Uterus (tissue), 2 donors: ENCODE measurements around the gene C11orf86.

Source experiments
- POLR2A ChIP-seq, 2 donors: fragments of 450-650 bp; IDR thresholded peaks; one replicate each; pipeline ENCODE4 v1.6.1; 2016; ENCODE audit warnings: antibody characterized with exemption in 2 of 2, mild to moderate bottlenecking in 1 of 2, moderate library complexity in 1 of 2
- TF ChIP-seq, protein P1 (sequence below), 4 experiments: fragments of 200-600 bp in 2 of 4; fragments of 450-650 bp in 2 of 4; sonication (generic) in 2 of 4; IDR thresholded peaks; one replicate each; pipeline ENCODE4 v1.5.1; 2016 to 2019; ENCODE audit warnings: antibody characterized with exemption in 4 of 4, mild to moderate bottlenecking in 2 of 4, moderate library complexity in 1 of 4

- TF ChIP-seq POLR2A (IDR thresholded peaks at IDR 0.05) = no peak
- TF ChIP-seq, protein P1, sequence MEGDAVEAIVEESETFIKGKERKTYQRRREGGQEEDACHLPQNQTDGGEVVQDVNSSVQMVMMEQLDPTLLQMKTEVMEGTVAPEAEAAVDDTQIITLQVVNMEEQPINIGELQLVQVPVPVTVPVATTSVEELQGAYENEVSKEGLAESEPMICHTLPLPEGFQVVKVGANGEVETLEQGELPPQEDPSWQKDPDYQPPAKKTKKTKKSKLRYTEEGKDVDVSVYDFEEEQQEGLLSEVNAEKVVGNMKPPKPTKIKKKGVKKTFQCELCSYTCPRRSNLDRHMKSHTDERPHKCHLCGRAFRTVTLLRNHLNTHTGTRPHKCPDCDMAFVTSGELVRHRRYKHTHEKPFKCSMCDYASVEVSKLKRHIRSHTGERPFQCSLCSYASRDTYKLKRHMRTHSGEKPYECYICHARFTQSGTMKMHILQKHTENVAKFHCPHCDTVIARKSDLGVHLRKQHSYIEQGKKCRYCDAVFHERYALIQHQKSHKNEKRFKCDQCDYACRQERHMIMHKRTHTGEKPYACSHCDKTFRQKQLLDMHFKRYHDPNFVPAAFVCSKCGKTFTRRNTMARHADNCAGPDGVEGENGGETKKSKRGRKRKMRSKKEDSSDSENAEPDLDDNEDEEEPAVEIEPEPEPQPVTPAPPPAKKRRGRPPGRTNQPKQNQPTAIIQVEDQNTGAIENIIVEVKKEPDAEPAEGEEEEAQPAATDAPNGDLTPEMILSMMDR (IDR thresholded peaks at IDR 0.05) = no peak
Measured at GRCh38 chr11:66934950-66935779, 39.9 kb upstream of the C11orf86 start.
